Colonic mucosa (tissue), 4 donors: ENCODE results near the gene RNF4. TPM values are rescaled to one million over a fixed set of nuclear protein-coding genes. Genes with fewer than 3 reads are reported as not detected.

Source experiments
- DNase-seq: peaks from one replicate; pipeline ENCODE4 v3.0.0-alpha.2; 2020
- H3K27ac ChIP-seq: fragments of 200-600 bp; one replicate; pipeline ENCODE4 v1.8.0; 2021
- H3K27me3 ChIP-seq: fragments of 200-600 bp; one replicate; pipeline ENCODE4 v1.8.0; 2021
- H3K36me3 ChIP-seq: fragments of 200-600 bp; one replicate; pipeline ENCODE4 v1.8.0; 2021
- H3K4me1 ChIP-seq: fragments of 200-600 bp; one replicate; pipeline ENCODE4 v1.8.0; 2021; ENCODE audit warnings: mild to moderate bottlenecking
- H3K4me3 ChIP-seq: fragments of 200-600 bp; one replicate; pipeline ENCODE4 v1.8.0; 2021
- H3K9ac ChIP-seq, 2 donors: one replicate each; pipeline ENCODE4 v1.7.0; 2013; ENCODE audit warnings: control low read depth in 2 of 2, low read depth in 2 of 2, low read length in 2 of 2
- H3K9me3 ChIP-seq: fragments of 200-600 bp; one replicate; pipeline ENCODE4 v1.8.0; 2021
- intact Hi-C: fragments of 100-400 bp; cut with DNase I; formaldehyde crosslinking; loops from one replicate; pipeline ENCODE4 v1.14.1; 2022
- total RNA-seq, 2 donors: library from RNA; stranded (reverse); fragmentation: NEBNext Ultra II Directional in 1 of 2; extraction: Animal tissue kit (Norgen Biotek cat#: 25700) in 1 of 2; gene quantifications; one replicate each; pipeline ENCODE4 v1.2.1, GENCODE V29; 2021
- TF ChIP-seq, protein P1 (sequence below): fragments of 200-600 bp; IDR thresholded peaks from one replicate; pipeline ENCODE4 v1.8.0; 2022; ENCODE audit warnings: antibody characterized with exemption, mild to moderate bottlenecking
- donor health status: healthy.
- donor health status: DM: no; HTN: no; CAD: no.
- donor health status: DM: no; HTN: no; CAD: no.

Gene RNF4
- total RNA-seq, 2 donors from 2014 or later, result 50.1 to 51.1 TPM

DNA sequence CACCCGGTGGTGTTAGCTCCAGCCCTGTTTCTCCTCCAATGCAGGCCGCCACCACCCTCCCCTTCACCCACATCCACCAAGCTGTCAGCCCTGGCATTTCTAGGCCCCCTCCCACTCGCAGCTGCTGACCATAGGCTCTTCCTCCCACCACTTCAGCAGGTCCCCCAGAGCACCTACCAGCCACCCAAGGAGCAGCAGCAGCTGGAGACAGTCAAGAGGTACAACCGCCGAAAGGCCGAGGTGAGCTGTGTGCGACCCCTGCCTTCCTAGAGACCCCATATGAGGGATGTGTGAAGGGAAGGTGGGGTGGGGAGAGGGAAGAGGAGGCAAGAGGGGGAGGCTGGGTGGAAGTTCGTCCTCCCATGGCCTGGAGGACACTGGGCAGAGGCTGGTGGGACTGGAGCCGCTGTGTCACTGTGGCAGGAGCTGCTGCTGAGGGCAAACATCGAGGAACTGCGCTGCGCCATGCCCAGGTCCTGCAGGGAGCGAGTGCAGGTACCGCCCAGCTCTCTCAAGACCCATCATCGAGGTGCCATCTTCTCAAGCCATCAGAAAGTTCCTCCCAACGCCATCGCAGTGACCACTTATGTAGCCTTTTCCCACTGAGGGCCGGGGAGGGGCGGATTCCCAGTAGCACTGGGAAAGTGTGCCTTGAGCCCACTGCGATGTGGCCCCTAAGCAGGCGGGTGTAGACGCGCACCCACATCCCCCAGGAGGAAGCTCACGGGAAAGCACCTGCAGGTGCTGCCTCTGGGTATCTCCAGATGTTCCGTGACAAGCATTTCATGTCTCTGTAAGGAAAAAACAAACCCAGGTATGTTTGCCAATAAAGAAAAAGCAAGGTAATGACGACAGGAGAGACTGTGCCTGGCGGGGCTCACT lies 19.2 kb upstream of the RNF4 start:
- Histone ChIP-seq H3K27me3 (no peaks in the 10 kb centered on the region), H3K27ac (no peak overlapping the region), H3K4me1 (no peaks in the 10 kb centered on the region), H3K4me3 (no peak overlapping the region), H3K9me3 (no peaks in the 10 kb centered on the region), H3K9ac (no peak overlapping the region), H3K36me3 (no peaks in the 10 kb centered on the region)
- DNase-seq, result no peak
- intact Hi-C loops, result no loop called here
- TF ChIP-seq, protein P1, sequence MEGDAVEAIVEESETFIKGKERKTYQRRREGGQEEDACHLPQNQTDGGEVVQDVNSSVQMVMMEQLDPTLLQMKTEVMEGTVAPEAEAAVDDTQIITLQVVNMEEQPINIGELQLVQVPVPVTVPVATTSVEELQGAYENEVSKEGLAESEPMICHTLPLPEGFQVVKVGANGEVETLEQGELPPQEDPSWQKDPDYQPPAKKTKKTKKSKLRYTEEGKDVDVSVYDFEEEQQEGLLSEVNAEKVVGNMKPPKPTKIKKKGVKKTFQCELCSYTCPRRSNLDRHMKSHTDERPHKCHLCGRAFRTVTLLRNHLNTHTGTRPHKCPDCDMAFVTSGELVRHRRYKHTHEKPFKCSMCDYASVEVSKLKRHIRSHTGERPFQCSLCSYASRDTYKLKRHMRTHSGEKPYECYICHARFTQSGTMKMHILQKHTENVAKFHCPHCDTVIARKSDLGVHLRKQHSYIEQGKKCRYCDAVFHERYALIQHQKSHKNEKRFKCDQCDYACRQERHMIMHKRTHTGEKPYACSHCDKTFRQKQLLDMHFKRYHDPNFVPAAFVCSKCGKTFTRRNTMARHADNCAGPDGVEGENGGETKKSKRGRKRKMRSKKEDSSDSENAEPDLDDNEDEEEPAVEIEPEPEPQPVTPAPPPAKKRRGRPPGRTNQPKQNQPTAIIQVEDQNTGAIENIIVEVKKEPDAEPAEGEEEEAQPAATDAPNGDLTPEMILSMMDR, result no peak

DNA sequence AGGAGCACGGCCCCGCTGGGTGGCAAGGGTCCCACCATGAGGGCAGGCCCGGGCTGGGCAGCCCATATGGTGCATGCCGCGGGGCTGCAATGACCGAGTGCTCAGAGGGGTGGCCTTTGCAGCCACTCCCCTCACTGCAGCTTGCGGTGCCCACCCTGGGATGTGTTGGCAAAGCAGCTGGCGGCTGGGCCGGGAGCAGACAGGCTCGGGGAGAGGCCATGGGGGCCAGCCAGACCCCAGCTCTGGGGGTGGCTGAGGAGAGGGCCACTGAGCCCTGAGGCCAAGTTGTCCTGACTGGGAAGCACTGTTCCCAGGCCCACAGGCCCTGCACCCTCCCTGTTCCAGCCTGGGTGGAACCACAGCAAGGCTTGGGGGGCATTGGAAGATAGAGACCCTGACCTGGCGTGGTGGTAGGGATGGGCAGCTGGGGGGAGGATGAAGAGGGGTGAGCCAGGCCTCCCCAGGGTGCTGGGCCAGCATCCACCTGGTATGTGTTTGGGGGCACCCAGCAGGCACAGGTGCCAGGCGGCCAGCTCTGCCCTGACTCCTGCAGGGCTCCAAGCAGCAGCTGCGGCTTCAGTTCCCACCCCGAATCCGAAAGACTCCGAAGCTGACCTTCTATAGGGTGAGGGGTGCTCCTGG lies 18.4 kb upstream of the RNF4 start:
- Histone ChIP-seq H3K9ac (no peak overlapping the region), H3K4me1 (no peaks in the 10 kb centered on the region), H3K4me3 (no peak overlapping the region), H3K9me3 (no peaks in the 10 kb centered on the region), H3K27ac (no peak overlapping the region), H3K27me3 (no peaks in the 10 kb centered on the region), H3K36me3 (no peaks in the 10 kb centered on the region)
- intact Hi-C loops, result no loop called here
- TF ChIP-seq, protein P1, result no peak
- DNase-seq, result no peak

DNA sequence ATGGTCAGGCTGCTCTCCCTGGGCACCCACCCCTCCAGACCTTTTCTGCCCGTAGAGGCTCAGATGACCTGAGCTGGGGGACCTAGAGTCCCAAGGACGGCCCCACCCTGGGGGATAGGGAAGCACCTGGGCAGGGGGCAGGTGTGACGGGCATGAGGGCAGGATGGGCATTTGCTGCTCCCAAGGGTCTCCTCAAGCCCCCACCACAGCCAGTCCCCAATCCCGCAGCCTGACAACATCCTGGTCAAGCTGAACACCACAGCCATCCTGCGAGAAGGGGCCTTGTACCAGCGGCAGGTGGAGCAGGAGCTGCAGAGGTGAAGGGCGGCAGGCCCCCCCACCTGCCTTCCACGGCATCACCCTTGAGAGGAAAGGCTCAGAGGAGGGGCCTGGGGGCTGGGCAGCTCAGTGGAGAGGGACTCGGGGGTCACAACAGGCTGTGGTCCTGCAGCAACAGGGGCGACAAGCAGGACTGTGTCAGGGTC lies 17.8 kb upstream of the RNF4 start:
- Histone ChIP-seq H3K9me3 (no peaks in the 10 kb centered on the region), H3K4me3 (no peak overlapping the region), H3K36me3 (no peaks in the 10 kb centered on the region), H3K27me3 (no peaks in the 10 kb centered on the region), H3K27ac (no peak overlapping the region), H3K9ac (no peak overlapping the region), H3K4me1 (no peaks in the 10 kb centered on the region)
- TF ChIP-seq, protein P1, result no peak
- no peak for DNase-seq
- intact Hi-C loops, result no loop called here

DNA sequence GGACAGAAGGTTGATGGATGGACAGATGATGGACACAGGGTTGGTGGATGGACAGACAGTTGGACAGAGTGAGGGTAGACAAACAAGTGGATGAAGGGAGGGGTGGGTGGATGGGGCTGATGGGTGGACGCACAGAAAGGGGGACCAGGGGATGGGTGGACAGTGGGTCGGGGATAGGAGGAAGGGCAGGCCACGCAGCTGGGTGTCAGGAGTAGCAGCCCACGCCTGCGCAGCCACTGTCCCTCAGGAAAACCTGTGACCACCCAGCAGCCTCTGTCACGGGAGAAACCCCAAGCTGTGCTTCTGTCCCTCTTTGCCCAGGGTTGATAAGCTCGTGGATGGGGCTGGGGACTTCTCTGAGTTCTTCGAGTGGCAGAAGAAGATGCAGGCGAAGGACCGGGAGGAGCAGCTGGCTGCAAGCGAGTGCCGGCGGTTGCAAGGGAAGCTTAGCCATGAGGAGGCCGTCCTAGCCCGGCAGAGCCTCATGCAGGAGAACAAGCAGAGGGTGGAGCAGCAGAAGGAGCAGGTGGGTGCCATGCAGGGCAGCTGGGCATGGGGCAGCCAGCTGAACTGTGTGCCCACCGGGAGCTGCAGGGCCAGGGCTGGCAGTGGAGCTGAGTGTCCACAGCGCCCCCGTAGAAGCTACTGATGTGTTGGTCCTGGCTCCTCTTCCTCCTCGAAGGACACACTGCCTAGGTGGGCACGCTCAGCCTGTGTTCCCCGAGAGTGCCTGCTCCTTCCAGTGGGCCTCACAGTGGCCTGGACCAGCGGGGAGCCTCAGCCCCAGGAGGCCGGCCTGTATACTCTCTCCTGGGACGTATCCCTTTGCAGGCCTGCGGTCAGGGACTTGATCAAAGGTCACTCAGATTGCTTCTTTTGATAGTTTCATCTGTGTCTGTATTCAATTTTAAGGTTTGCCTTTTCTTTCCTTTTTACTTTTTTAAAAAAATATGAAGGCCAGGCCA lies 16.8 kb upstream of the RNF4 start:
- DNase-seq, result no peak
- Histone ChIP-seq H3K27me3 (no peaks in the 10 kb centered on the region), H3K4me3 (no peak overlapping the region), H3K4me1 (no peaks in the 10 kb centered on the region), H3K9me3 (no peaks in the 10 kb centered on the region), H3K27ac (no peak overlapping the region), H3K36me3 (no peaks in the 10 kb centered on the region), H3K9ac (no peak overlapping the region)
- TF ChIP-seq, protein P1, result no peak
- intact Hi-C loops, result no loop called here
